ENCODE results near the gene TMEM256. TPM values are rescaled to one million over a fixed set of nuclear protein-coding genes. Genes with fewer than 3 reads are reported as not detected.

The TMEM256 gene
- total and polyA plus RNA-seq, 2 donors (not counting 3 experiments of a cell fraction or from before 2014, with no cell fraction given), result 67.4 to 148 TPM

- Histone ChIP-seq H3K9ac (replicated peaks; ENCODE audit: extremely low read depth, insufficient read depth, low read length) (peak overlapping the region; percentile 41), H3K79me2 (ENCODE audit: control insufficient read depth, insufficient read depth, low read length) (peaks cover 4% of the 10 kb centered on the region), H3K9me3 (replicated peaks; ENCODE audit: control insufficient read depth, insufficient read depth, low read length) (no peaks in the 10 kb centered on the region), H3K9me1 (replicated peaks; ENCODE audit: control insufficient read depth, extremely low read depth, insufficient read depth, low read length) (no peaks in the 10 kb centered on the region), H3K27ac (ENCODE audit: insufficient read depth, low read depth, low read length) (no peak overlapping the region), H3K4me1 (ENCODE audit: control insufficient read depth, extremely low read depth, insufficient read depth, low read length) (peaks cover 12% of the 10 kb centered on the region), H3K36me3 (ENCODE audit: control insufficient read depth in 2 of 2, extremely low read depth in 1 of 2, insufficient read depth in 2 of 2, low read length in 2 of 2) (peaks cover 0 to 11% of the 10 kb centered on the region in 2 experiments), H4K20me1 (replicated peaks; ENCODE audit: control insufficient read depth, extremely low read depth, insufficient read depth, low read length) (no peaks in the 10 kb centered on the region), H2AFZ (ENCODE audit: low read depth, low read length) (peak overlapping the region; percentile 78), H3K4me2 (ENCODE audit: insufficient read depth, low read length) (peak overlapping the region; percentile 39), H3K27me3 (ENCODE audit: control insufficient read depth in 2 of 2, insufficient read depth in 2 of 2, low read length in 2 of 2) (no peaks in the 10 kb centered on the region), H3K4me3 (replicated peaks in 1 of 3; ENCODE audit: insufficient read depth in 1 of 3, low read depth in 1 of 3, low read length in 3 of 3) (peak overlapping the region; percentile 38 to 59 (median 52))
- peak; percentile 41 for DNase-seq (ENCODE audit: low read depth, low spot score)
- TSS peak; percentile 74 for BruUV-seq (replicated peaks)
- peak; percentile 4 for FAIRE-seq
- CTCF ChIA-PET, result interaction anchor here (0.6 to 2.9 kb wide), 11 partner anchors 11 to 282 kb away, joined by 3 to 40 read pairs (median 3); partner anchors contain the start of genes PLSCR3, TMEM102, TMEM95 and TP53
- POLR2A ChIA-PET, result interaction anchor here (0.7 to 1.4 kb wide), 9 partner anchors 10 to 228 kb away, joined by 3 to 14 read pairs (median 5); partner anchors contain the start of genes MPDU1, PLSCR3, POLR2A and TMEM102
- intact Hi-C loops (cut with micrococcal nuclease) (loop anchor here (1.0 to 2.0 kb wide), 5 partner anchors 11 to 282 kb away; partner anchors contain the start of genes PLSCR3, POLR2A, SENP3 and TMEM102), dilution Hi-C loops (cut with MboI; ENCODE audit: extremely low pct_ligation_motif_present, low sequenced_read_pairs) (no loop called here)
- TF ChIP-seq GATA2 (IDR thresholded peaks at IDR 0.05; ENCODE audit: insufficient read depth, insufficient read length, low read depth, low read length), result no peak
- TF ChIP-seq CTCF (IDR thresholded peaks at IDR 0.05; ENCODE audit: extremely low read depth in 1 of 2, insufficient read depth in 1 of 2, low read depth in 1 of 2, low read length in 2 of 2), result no peak
- TF ChIP-seq MAX (IDR thresholded peaks at IDR 0.05; ENCODE audit: insufficient read depth, insufficient read length), result no peak
- TF ChIP-seq POLR2A (IDR thresholded peaks at IDR 0.05; ENCODE audit: low read depth, low read length), result no peak
- no peak for TF ChIP-seq JUN (IDR thresholded peaks at IDR 0.05; ENCODE audit: borderline replicate concordance, insufficient read depth, insufficient read length, low read depth)
- no peak for TF ChIP-seq FOS (IDR thresholded peaks at IDR 0.05; ENCODE audit: borderline replicate concordance, insufficient read depth, low read length)
- no peak for TF ChIP-seq POLR2AphosphoS5 (IDR thresholded peaks at IDR 0.05; ENCODE audit: insufficient read depth, low read depth, low read length)
These were observed 946 bp upstream of the TMEM256 start for GRCh38 chr17:7404737-7405349.

All from endothelial cell of umbilical vein (primary cell).